ENCODE data around the gene SPACA4. TPM values are rescaled to one million over a fixed set of nuclear protein-coding genes. Genes with fewer than 3 reads are reported as not detected.

The SPACA4 gene
- total and polyA plus RNA-seq, 9 of the 15 experiments (the other 6 are each of a cell fraction or from before 2014, with no cell fraction given): not detected

GRCh38 chr19:48614436-48615230, 8.1 kb downstream of the SPACA4 start, which contains the start of gene FAM83E (continued):
- peak; percentile 7; the same call in 1 of the 2 replicates for TF ChIP-seq HMGXB4 (CRISPR knock-in tag; IDR thresholded peaks at IDR 0.05)
- TF ChIP-seq ZBTB33 (CRISPR knock-in tag; IDR thresholded peaks at IDR 0.05): no peak
- no peak for TF ChIP-seq ZFP30 (CRISPR knock-in tag; IDR thresholded peaks at IDR 0.05; ENCODE audit: borderline replicate concordance)
- no peak for TF ChIP-seq RBM25 (IDR thresholded peaks at IDR 0.05; ENCODE audit: low read depth, low read length, severe bottlenecking)
- no peak for TF ChIP-seq ZNF644 (tag; IDR thresholded peaks at IDR 0.05; ENCODE audit: low read depth)
- TF ChIP-seq TAL1 (IDR thresholded peaks at IDR 0.05): no peak
- no peak for TF ChIP-seq SMAD2 (IDR thresholded peaks at IDR 0.05; ENCODE audit: low read depth, low read length)
- TF ChIP-seq ZNF23 (CRISPR knock-in tag; IDR thresholded peaks at IDR 0.05): no peak
- TF ChIP-seq CUX1 (CRISPR knock-in tag; IDR thresholded peaks at IDR 0.05): no peak
- TF ChIP-seq NFXL1 (CRISPR knock-in tag; IDR thresholded peaks at IDR 0.05): 0 out of 2 replicates have a peak, but pooled peaks have one; percentile 67
- peak; percentile 76 for TF ChIP-seq E2F8 (IDR thresholded peaks at IDR 0.05; ENCODE audit: low read depth, partially characterized antibody)
- TF ChIP-seq BMI1 (IDR thresholded peaks at IDR 0.05; ENCODE audit: low read length): no peak
- TF ChIP-seq HDAC8 (tag; IDR thresholded peaks at IDR 0.05): no peak
- no peak for TF ChIP-seq ZNF12 (CRISPR knock-in tag; IDR thresholded peaks at IDR 0.05)
